NCI-H187 treated with DMSO at 0.1 percent for 48 hours (cell line): ENCODE data around the gene DNAAF5.

Source experiments
- DNase-seq: peaks from one replicate; lab custom pipeline; 2025; lab: John Stamatoyannopoulos, UW

The DNAAF5 gene

DNA sequence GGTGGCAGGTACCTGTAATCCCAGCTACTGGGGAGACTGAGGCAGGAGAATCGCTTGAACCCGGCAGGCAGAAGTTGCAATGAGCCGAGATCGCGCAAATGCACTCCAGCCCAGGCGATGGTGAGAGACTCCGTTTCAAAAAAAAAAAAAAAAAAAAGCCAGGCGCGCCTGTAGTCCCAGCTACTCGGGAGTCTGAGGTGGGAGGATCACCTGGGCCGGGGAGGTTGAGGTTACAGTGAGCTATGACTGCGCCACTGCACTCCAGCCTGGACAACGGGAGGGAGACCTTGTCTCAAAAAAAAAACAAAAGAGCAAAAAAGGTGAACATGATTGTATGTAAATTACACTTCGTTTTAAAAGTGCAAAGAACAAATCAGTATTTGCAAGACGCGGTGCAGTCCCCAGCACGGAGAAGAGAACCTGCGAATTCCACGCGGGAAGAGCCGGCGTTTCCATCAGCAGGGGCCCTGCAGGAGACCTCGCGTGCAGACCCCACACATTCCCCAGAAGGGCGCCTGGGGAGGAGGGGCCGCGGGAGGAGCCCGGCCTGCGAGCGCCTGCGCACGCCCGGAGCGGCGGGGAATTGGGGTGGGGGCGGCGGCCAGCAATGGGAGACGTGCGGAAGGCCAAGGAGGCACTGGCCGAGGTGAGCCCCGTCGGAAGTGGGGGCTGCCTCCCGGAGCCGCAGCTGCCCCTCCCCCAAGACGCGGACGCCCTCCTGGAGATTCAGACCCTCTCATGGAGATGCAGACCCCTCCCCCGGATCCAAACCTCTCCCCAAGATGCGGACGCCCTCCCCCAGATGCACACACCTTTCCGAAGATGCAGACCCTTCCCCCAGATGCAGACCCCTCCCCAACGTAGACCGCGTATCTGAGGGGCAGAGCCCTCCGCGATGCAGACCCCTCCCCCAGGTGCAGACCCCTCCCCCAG is 89.1 kb downstream of the DNAAF5 start:
- no peak for DNase-seq

DNA sequence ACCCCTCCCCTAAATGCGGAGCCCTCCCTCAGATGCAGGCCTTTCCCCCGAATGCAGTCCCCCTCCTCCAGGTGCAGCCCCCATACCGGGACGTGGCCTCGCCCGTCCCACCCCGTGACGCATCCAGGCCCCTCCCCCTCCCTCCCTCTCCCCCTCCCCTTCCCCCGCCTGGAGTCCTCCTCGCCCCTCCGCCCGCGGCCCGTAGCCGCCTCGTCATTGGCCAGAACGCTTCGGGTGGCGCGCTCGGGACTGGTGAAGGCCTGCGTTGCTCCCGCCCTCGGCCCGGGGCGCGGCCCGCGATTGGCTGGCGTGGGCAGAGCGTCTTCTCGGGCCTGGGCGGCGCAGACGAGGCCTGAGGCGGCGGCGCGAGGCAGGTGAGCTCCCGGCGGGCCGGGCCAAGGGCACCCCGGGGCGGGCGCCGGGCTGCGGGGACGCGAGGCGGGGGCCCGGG is 89.8 kb downstream of the DNAAF5 start:
- peak; percentile 63 for DNase-seq

DNA sequence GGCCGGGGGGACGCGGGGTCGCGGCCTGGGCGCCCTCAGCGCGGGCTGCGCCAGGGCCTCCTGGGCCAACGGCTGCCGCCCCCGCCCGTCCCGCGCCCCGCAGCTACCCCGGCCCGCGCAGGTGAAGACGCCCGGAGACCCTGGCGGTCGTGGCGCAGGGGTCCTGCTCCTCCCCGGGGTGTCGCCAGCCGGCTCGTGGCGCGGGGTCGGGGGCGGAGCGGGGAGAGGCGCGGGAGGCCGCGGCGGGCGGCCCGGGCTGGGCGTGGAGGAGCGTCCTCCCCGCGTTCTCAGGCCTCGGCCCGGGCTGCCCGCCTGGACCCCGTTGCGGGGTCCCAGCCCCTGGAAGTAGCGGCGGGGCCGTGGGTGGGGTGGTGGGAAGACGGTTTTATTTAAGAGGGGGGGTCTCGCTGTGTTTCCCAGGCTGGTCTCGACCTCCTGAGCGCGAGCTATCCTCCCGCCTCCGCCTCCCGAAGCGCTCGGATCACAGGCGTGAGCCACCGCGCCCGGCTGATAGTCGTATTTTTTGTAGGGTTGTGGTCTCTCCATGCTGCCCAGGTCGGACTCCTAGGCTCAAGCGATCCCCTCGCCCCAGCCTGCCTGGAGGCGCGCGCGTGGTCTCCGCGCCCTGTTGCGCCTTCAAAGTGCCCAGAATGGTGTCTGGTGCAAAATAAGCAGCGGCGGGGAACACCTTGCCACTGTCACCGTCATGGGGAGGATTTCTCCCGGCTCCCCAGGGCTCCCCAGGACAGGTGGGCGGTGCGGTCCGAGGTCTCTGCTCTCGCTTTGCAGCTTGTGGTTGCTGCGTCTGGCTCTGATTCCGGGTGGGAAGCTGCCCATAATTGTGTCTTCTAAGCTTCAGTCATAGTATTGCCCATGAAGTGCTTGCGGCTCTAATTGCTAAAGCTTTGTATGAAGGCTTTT is 90.5 kb downstream of the DNAAF5 start:
- no peak for DNase-seq

DNA sequence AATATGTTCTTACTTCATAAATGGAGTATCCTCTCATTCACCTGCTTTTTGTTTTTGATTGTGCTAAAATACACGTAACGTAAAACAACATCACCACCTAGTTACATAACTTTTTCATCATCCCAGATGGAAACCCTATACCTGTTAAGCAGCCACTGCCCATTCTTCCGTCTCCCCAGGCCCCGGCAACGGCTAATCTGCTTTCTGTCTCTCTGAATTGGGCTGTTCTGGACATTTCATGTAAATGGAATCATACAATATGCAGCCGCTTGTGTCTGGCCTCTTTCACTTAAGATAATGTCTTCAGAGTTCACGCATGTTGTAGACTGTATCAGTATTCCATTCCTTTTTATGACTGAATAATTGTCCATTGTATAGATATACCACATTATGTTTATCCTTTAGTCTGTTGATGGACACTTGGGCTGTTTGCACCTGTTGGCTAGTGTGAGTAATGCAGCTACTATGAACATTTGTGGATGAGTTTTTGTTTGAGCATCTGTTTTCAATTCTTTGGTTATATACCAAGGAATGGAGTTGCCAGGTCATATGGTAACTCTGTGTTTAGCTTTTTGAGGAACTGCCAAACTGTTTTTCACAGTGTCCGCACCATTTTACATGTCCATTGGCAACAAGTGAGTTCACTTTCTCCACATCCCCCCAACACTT is 91.7 kb downstream of the DNAAF5 start:
- no peak for DNase-seq

DNA sequence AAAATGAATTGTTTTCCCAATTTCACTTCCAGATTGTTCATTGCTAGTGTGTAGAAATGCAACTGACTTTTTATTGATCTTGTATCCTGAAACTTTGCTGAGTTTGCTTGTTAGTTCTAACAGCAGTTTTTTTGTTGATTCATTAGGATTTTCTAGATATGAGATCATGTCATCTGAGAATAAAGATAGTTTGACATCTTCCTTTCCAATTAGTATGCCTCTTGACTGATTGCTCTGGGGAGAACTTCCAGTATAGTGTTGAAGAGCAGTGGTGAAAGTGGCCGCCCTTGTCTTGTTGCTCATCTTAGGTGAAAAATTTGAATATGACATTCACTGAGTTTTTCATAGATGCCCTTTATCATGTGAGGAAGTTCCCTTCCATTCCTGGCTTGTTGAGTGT is 93.8 kb downstream of the DNAAF5 start:
- no peak for DNase-seq

DNA sequence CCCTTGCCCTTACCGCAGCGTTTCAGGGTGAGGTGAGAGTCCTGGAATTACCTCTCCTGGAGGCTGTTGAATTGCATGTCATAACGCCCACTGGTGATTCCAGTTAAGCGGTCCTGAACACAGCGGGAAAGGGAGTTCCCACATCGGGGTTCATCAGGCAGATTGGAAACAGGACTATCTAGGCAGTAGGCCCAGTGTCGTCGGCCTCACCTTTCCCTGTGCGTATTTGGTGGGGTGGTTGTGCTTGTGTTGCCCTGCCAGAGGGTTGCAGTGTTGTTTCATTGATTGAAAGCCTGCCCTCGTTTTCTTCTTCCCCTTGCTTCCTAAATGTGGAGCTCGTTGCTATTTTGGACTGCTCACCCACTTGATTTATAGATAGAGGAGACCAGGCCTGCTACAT is 95.2 kb downstream of the DNAAF5 start:
- DNase-seq: no peak

DNA sequence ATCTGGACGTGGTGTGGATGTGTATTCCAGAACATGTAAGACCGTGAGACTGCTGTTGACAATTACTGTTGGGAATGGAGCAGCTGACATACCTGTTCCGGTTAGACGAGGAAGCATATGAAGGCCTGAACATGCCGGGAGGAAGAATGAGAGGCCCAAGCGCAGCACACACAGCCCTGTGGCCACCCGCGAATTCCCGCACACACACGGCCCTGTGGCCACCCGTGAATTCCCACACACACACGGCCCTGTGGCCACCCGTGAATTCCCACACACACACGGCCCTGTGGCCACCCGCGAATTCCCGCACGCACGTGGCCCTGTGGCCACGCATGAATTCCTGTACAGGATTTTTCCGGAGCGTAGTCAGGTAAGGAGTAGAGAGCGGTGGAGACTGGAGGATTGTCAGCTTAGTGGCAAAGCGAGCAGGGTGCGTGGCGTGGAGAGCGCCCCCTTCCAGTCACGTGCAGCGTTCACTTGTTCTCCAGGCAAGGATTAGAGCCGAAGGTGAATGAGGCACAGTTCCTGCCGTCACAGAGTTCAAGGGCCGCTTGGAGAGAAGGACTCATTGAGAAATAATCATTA is 96.3 kb downstream of the DNAAF5 start:
- DNase-seq: no peak

DNA sequence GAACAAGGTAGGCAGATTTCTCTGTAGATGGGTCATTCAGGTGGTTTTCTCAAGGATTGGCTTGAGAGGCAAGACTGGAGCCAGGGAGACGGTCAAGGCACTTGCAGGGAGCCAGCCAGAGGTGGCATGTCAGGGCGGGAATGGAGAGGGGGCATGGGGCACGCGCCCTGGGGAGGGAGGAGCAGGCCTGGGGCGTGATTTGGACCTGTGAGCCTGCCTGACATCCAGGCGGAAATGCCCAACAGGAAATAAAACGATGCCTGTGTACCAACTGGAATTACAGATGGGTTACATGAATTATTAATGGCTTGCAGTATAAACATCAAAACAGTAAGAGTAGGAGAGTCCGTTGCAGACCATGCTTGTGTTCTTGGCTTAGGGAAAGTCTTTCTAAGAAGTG is 97.2 kb downstream of the DNAAF5 start:
- no peak for DNase-seq

DNA sequence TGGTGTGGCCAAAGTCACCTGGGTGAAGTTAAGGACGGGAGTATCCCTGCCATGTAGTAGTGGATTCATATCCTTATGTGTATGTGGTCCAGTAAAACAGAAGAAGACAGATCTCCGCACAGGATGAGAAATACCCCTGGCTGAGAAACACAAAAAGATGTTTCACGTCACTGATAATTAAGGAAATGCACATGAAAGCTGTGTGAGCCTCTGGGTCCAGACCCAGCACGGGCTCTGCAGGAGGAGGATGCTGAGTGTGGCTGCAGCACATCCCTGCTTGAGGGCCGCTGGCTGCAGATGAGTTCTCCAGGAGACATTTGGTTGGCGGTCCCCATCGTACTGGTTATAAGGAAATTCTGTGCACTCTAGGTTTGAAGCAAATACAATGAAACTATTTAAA is 97.6 kb downstream of the DNAAF5 start:
- no peak for DNase-seq

DNA sequence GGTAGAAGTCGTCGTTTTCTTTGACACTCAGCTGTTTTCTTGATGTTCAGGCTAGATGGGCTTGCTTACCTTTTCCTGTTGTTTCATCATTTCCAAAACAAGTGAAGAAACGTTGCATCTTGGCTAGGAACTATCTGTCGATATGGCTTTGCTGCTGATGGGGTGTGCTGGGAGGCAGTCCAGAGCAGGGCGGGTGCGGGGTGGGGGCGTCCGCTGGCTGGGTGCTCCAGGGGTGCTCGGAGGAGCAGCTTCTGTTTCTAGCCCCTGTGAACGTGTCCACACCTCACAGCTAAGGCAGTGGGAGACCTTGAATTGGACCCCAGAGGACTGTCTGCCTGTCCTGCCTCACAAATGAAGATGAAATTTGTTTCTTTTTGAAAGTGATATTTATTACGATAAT is 98.2 kb downstream of the DNAAF5 start:
- DNase-seq: no peak

DNA sequence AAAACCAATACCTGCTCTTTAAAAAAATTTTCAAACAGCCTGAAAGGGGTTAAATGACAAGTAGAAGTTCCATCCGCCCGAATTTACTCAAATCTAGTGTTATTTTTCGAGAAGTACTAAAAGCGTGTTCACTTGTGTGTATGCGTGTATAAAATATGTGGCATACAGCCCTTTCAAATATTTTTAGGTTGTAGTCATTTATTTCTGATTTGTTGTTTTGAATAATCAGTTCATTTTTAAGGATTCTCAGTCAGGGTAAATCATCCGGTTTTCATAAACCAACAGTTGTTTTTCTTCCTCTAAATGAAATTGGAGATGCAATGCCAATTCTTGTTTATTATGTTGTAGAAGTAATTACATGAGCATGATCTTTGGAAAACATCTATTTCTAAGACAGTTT is 98.9 kb downstream of the DNAAF5 start:
- no peak for DNase-seq

DNA sequence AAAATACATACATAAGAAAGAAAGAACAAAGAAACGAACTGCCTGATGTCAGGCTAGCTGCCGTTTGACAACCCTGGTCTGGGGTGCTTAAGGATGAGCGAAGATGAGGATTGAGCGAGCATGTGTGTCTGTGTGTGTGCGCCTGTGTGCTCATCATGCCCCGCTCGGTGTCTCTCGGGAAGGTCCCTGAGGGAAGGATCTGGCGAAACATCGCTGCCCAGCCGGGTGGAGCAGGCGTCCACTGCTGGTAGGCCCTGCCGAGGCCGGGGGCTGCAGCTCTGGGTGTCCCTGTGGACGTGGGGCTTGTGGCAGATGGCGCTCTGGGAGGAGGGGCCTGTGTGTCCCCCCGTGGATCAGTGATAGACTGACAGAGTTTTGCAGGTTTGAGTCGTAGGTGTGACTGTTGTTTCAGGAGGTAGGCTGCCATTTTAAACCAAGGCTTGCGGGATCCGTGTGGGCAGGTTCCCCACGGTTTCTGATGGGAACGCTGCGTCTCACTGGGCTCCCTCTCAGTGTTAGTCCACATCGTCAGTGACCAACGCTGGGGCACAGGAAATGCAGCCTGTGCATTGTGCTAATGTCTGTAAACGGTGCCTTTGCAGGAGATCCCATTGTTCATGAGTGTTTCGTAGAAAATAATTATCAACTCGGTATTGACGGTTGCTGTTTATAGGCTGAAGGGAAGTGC is 99.9 kb downstream of the DNAAF5 start:
- DNase-seq: no peak

DNA sequence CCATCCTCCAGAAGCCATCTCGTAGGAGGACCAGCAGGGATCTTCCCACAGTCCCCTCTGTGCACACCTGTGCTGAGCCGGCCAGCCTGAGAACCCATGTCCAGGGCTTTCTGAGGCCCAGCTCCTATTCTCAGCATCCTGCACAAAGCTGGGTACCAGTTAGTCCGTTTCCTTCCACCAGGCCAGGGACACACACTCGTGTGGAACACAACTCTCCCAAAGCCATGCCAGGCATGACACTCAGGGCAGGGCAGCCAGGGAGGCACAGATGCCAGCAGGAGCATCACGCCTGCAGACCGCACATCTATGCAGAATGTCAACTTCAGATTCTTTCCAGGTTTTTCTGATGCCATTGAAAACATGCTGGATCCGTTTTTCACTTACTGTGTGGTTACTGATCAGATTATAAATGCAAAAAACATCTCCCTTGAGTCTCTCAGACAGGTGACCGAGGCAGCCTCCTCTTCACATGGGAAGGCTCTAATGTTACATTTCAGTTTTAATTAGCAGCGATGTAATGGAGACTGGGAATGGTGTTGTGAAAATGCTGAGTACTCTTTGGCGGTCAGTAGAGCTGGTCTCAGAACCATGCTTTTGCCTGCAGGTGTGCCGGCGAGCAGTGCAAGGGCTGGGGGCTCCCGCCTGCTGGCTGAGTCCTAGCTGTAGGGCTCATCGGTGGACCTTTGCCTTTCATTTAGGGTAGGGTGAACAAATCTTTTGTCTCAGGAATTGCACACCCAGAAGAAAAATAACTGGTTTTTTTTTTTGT is 102.5 kb downstream of the DNAAF5 start:
- DNase-seq: no peak

DNA sequence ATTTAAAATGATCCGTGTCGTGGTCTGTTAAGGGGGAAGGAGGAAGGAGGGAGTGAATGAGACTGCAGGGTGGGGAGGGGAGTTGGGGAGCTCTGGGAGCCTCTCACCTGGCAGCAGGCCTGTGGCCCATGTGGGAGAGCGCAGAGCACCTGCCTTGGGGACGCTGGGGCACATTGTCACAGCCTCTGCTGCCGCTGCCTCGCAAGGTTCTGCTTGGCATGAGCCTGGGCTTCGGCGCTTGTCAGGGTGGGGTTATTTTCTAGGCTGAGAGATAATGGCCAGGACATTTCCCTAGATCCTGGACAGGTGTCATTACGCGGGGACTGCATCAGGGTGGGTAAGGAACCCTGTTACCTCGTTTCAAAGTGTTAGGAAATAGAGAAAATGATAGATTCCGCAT is 103.6 kb downstream of the DNAAF5 start:
- DNase-seq: no peak

DNA sequence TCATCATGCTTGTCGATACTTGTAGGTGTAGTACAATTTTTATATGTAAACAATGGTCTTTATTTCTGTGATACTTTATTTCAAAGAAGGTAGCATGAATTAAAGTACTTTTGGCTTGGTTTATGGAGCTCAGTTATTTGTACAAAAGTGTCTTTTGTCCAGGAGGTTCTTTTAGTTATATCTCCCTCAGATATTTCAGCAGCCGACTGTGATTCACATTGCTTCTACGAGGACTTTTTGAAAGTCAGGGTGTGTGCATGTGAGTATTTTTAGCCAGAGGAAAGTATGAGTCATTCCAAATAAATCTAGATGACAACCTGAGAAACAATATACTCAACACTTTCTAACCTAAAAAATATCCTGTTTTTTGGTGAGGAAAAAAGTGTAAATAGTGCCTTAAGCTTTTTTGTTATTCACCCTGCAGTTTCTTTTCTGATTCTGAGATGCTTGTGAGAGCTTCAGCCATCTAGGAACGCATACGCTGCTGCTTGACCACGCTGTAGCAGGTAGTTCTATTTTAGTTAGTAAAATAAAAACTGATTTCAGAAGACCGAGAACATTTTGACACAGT is 105.2 kb downstream of the DNAAF5 start:
- no peak for DNase-seq

DNA sequence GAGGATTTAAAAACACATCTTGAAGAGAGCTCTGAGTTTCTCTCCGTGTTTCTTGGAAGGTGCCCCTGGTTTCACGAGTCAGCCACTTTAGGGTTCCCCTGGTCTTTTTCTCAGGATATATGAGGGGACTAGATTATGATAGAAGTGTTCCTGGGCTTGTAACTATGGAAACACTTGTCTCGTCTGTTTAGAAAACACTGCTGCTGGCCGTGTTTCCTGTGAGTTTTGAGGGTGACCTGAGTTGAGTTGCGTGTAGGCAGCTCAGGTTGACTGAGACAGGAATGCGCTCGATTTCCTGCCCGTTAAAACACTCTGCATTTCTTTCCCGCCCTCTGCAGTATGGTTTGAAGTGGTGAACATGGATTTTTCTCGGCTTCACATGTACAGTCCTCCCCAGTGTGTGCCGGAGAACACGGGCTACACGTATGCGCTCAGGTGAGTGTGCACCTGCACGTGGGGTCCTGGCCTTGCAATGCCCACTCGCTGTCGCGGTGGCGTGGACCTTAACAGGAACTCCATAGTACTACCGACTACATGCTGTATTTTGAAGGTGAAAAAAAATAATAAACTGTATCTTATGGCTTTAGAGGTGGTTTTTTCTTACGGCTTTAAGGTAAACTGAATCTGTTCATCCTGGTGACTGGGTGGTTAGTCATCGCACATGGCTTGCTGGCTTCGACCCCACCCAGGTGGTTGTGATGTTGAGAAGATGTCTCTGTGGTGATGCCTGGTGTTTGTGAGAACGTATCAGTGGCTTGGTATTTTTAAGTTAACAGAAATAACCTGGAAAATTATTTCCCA is 105.9 kb downstream of the DNAAF5 start, which contains the start of gene SUN1:
TSS of gene SUN1 (plus strand) at position 310 of the 801 bp plus-strand sequence. CDS start at position 359, 49 bp downstream.
- DNase-seq: no peak

DNA sequence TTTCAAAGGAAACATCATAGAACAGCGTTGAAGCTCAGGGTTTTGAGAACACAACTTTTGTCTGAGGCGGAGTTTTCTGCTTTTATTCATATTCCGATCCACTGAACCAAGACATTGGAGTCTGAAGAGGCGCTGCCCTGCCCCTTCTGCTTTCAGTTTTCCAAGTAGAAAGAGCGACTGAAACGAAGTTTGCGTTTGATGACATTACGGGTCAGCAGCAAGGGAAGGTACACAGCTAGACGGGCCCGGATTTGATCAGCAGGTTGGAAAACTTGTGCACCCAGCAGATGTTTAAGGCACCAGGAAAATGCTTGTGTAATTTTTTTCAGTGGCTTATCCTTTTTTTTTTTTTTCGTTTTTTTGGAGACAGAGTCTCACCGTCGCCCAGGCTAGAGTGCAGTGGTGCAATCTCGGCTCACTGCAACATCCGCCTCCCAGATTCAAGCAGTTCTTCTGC is 106.5 kb downstream of the DNAAF5 start:
- no peak for DNase-seq

DNA sequence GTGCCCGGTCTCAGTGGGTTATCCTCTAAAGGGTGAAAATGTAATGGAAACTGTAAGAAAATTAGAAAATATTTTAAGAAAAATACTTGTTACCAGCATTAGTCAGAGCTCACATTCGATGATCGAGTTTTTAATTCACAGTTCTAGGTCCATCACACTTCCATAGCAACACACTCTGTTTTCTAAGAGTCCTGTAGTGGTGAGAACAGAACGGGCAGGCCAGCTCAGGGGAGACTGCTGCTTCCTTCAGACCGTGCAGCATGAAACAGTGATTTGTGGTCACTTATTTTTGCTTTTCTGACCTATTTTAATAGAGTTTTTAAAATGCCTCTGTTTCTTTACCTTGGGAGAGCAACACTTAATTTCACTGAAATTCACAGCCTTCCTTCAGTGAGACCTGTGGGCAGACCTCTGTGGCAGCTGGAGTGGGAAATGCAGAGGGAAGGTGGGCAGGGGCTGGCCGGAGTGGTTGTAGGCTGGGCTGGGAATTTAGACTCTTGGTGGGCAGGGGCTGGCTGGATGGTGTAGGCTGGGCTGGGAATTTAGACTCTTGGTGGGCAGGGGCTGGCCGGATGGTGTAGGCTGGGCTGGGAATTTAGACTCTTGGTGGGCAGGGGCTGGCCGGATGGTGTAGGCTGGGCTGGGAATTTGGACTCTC is 107.2 kb downstream of the DNAAF5 start:
- no peak for DNase-seq

DNA sequence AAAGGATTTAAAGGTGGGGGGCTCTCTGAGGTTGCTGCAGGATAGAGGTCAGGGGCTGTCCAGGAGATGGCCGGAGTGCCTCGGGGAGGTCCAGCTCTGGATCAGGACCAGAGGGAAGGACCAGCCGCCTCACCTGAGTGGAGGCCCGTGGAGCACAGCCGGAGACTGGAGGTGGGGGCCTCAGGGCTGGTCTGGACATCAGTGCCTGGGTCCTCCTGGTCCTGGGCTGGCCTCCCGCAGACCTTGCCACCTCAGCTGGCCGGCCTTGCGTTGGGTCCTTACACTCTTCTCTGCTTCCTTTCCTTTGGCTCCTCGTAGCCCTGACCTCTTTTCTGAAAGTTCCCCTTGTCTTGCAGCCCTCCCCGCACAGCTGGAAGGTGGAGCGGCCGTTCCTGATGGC is 107.8 kb downstream of the DNAAF5 start:
- no peak for DNase-seq
